Stimulated activated CD4-positive, alpha-beta T cell treated with anti-CD3 and anti-CD28 coated beads, Interleukin-15, amount 100 ng/mL, for 48 hours (primary cell): ENCODE data around the gene FXR2.
A peak's percentile ranks its signal among the peaks of the same experiment; 100 is the strongest.

Experiments used
- DNase-seq, 2 donors: peaks; one replicate each; pipeline ENCODE4 v3.0.0-alpha.2; 2020; ENCODE audit warnings: low read depth in 2 of 2

FXR2 gene

GRCh38 chr17:7573324-7574080, 41.2 kb downstream of the FXR2 start:
- peak; percentile 85 to 86 for DNase-seq

- DNase-seq, result peak in 1 of 2 donors; percentile 100
Measured at GRCh38 chr17:7572588-7573323, 41.9 kb downstream of the FXR2 start.

- peak in 1 of 2 donors; percentile 99 for DNase-seq
Measured at GRCh38 chr17:7572338-7572587, 42.4 kb downstream of the FXR2 start.

GRCh38 chr17:7570351-7570750, 44.3 kb downstream of the FXR2 start:
- DNase-seq, result no peak

- DNase-seq, result no peak
Measured at GRCh38 chr17:7569571-7569970, 45.1 kb downstream of the FXR2 start.

- DNase-seq, result no peak
Measured at GRCh38 chr17:7563115-7563869, 51.4 kb downstream of the FXR2 start.

GRCh38 chr17:7562208-7562605, 52.5 kb downstream of the FXR2 start:
- no peak for DNase-seq

GRCh38 chr17:7561589-7562207, 53.0 kb downstream of the FXR2 start, which contains the start of gene SENP3:
SENP3 (plus strand) TSS chr17:7561919; CDS start chr17:7563077, 1,158 bp downstream.
- peak; percentile 83 to 87 for DNase-seq

- DNase-seq, result peak; percentile 77 to 81
Measured at GRCh38 chr17:7561028-7561575, 53.6 kb downstream of the FXR2 start.

GRCh38 chr17:7560172-7561027, 54.3 kb downstream of the FXR2 start:
- peak in 1 of 2 donors; percentile 51 for DNase-seq

GRCh38 chr17:7559320-7560171, 55.2 kb downstream of the FXR2 start:
- DNase-seq, result no peak

- DNase-seq, result no peak
Measured at GRCh38 chr17:7558544-7559319, 56.0 kb downstream of the FXR2 start, which contains the start of gene TNFSF13. TNFSF13 (plus strand) TSS chr17:7558750; CDS start chr17:7559040, 290 bp downstream.

- no peak for DNase-seq
Measured at GRCh38 chr17:7557775-7558543, 56.7 kb downstream of the FXR2 start.

GRCh38 chr17:7557147-7557764, 57.4 kb downstream of the FXR2 start:
- no peak for DNase-seq

- DNase-seq, result no peak
Measured at GRCh38 chr17:7556627-7557026, 58.1 kb downstream of the FXR2 start.

GRCh38 chr17:7555320-7555948, 59.3 kb downstream of the FXR2 start:
- no peak for DNase-seq

GRCh38 chr17:7553356-7553755, 61.3 kb downstream of the FXR2 start:
- DNase-seq, result no peak
